Neural crest cell (in vitro differentiated cells): ENCODE results near the gene CYP4F3. TPM values are rescaled to one million over a fixed set of nuclear protein-coding genes. Genes with fewer than 3 reads are reported as not detected.
"Not testable (repeated sequence)": the region's sequence is repeated elsewhere in the genome, so short reads cannot be mapped to it uniquely, and the experiment has no call there.

Source experiments
- DNase-seq: peaks from one replicate; pipeline ENCODE4 v3.0.0; 2021; ENCODE audit warnings: low read depth, mixed read lengths, low spot score
- H3K27ac Mint-ChIP-seq: one replicate; pipeline ENCODE4 v1.8.0; 2021; ENCODE audit warnings: mild to moderate bottlenecking, mixed read lengths; ENCODE audit not compliant: unreplicated experiment
- H3K27me3 Mint-ChIP-seq: 2 replicates; pipeline ENCODE4 v1.8.0; 2021; ENCODE audit warnings: low read depth, mild to moderate bottlenecking, mixed read lengths
- H3K36me3 Mint-ChIP-seq: 2 replicates; pipeline ENCODE4 v1.8.0; 2021; ENCODE audit warnings: low read depth, mild to moderate bottlenecking, mixed read lengths
- H3K4me1 Mint-ChIP-seq: 2 replicates; pipeline ENCODE4 v1.8.0; 2021; ENCODE audit warnings: mixed read lengths
- H3K4me3 Mint-ChIP-seq: one replicate; pipeline ENCODE4 v1.8.0; 2021; ENCODE audit warnings: mild to moderate bottlenecking, mixed read lengths
- H3K9me3 Mint-ChIP-seq: 2 replicates; pipeline ENCODE4 v1.8.0; 2021; ENCODE audit warnings: mixed read lengths
- total RNA-seq: library from RNA; stranded (reverse); gene quantifications from 2 replicates; pipeline ENCODE4 v1.2.1, GENCODE V29; 2021
- TF ChIP-seq, protein P1 (sequence below): fragments of 200-600 bp; sonication (generic); conservative IDR thresholded peaks from 2 replicates; pipeline ENCODE4 v1.5.0; 2021; ENCODE audit warnings: antibody characterized with exemption, mild to moderate bottlenecking

Gene CYP4F3
- total RNA-seq, 1 donor from 2014 or later, result not detected

DNA sequence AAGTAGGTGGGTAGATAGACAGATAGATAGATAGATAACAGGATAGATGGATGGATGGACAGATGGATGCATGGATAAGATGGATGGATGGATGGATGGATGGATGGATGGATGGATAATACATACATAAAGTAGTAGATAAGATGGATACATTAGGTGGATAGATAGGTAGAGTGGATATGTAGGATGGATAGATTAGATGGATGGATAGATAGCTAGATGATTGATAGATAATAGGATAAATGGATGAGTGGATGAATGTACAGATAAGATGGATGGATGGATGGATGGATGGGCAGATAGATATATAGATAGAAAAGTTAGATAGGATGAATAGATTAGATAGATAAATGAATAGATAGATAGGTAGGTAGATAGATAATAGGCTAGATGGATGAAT, 2.1 kb downstream of the CYP4F3 start:
- no peaks in the 10 kb centered on the region for H3K4me1 Mint-ChIP-seq
- H3K27ac Mint-ChIP-seq, result no peak overlapping the region
- peaks cover 10% of the 10 kb centered on the region for H3K36me3 Mint-ChIP-seq
- H3K9me3 Mint-ChIP-seq, result peaks cover 28% of the 10 kb centered on the region
- H3K27me3 Mint-ChIP-seq, result no peaks in the 10 kb centered on the region
- TF ChIP-seq, protein P1, sequence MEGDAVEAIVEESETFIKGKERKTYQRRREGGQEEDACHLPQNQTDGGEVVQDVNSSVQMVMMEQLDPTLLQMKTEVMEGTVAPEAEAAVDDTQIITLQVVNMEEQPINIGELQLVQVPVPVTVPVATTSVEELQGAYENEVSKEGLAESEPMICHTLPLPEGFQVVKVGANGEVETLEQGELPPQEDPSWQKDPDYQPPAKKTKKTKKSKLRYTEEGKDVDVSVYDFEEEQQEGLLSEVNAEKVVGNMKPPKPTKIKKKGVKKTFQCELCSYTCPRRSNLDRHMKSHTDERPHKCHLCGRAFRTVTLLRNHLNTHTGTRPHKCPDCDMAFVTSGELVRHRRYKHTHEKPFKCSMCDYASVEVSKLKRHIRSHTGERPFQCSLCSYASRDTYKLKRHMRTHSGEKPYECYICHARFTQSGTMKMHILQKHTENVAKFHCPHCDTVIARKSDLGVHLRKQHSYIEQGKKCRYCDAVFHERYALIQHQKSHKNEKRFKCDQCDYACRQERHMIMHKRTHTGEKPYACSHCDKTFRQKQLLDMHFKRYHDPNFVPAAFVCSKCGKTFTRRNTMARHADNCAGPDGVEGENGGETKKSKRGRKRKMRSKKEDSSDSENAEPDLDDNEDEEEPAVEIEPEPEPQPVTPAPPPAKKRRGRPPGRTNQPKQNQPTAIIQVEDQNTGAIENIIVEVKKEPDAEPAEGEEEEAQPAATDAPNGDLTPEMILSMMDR, result no peak
- H3K4me3 Mint-ChIP-seq, result no peak overlapping the region
- no peak for DNase-seq

- peaks cover 10% of the 10 kb centered on the region for H3K36me3 Mint-ChIP-seq
- DNase-seq, result no peak
- peaks cover 29% of the 10 kb centered on the region for H3K9me3 Mint-ChIP-seq
- H3K4me1 Mint-ChIP-seq, result no peaks in the 10 kb centered on the region
- no peak overlapping the region for H3K27ac Mint-ChIP-seq
- no peaks in the 10 kb centered on the region for H3K27me3 Mint-ChIP-seq
- TF ChIP-seq, protein P1, result no peak
- no peak overlapping the region for H3K4me3 Mint-ChIP-seq
Measured at GRCh38 chr19:15643387-15643786, 2.7 kb downstream of the CYP4F3 start.

DNA sequence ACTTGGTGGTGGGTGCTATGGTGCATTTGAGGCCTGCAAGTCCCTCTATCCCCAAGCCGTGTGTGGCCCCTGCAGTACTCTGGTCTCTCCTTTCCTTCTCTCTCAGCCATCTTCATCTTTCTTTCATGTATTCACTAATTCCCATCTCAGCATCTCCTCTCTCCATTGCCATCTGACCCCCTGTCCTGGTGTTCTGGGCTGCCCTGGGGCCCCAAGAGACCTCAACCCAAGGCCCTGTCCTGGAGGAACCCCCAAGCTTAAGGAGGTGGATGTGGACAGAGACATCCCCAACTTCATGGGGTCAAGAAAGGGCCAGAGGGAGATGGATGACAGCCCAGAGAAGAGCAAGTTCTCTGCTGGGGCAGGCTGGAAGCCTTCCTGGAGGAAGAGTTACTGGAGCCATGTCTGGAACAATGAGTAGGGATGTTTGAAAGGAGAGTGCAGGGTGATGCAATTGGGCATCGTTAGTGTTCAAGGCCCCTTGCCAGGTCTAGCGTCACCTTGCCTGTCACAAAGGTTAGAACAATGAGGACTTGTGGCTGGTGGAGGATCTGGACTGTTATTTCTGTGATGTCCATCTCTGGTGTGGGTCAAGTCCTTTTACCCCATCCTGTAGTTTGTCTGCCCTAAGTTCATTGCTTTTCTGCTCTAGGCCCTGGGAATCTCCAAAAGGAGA, 3.5 kb downstream of the CYP4F3 start:
- peaks cover 10% of the 10 kb centered on the region for H3K36me3 Mint-ChIP-seq
- H3K27ac Mint-ChIP-seq, result no peak overlapping the region
- H3K27me3 Mint-ChIP-seq, result no peaks in the 10 kb centered on the region
- TF ChIP-seq, protein P1, result no peak
- H3K4me1 Mint-ChIP-seq, result no peaks in the 10 kb centered on the region
- DNase-seq, result no peak
- no peak overlapping the region for H3K4me3 Mint-ChIP-seq
- peaks cover 33% of the 10 kb centered on the region for H3K9me3 Mint-ChIP-seq

DNA sequence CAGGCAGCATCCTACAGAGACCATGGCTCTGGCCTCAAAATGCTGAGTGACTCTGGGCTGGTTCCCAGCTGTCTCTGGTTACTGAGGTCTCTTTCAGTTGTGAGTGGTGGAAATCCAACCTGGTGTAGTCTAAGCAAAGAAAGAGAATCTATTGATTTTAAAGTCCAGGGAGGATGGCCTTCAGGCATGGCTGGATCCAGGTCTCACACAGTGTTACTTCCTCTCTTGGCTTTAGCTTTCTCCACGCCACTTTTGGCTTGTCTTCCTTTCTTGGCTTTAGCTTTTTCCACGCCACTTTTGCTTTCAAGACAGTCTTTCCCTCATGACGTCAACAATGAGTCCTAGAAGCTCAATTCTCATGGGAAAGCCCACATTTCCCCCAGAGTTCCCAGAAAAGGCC, 4.1 kb downstream of the CYP4F3 start:
- Mint-ChIP-seq H3K27me3 (no peaks in the 10 kb centered on the region), H3K36me3 (peaks cover 10% of the 10 kb centered on the region), H3K4me1 (no peaks in the 10 kb centered on the region), H3K9me3 (peaks cover 36% of the 10 kb centered on the region), H3K4me3 (no peak overlapping the region), H3K27ac (no peak overlapping the region)
- DNase-seq, result no peak
- TF ChIP-seq, protein P1, result no peak

DNA sequence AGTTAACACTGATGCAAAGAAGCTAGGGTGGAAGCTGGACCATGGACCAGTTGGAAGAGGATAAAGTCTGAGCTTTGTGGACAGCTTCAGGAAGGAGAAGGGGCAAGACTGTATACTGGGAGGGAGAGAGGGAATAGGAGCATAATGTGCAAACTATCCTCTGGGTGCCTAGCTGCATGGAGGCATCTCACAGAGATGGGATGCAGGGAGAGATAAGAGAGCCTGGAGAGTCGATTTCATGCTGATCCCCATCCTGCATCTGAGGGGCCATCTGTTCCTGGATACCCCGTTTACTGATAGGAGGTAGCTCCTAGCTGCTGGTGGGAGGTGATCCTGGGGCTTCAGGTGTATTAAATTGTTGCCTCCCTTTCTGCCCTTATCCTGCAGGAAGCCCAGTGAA, 8.8 kb downstream of the CYP4F3 start:
- TF ChIP-seq, protein P1, result no peak
- Mint-ChIP-seq H3K27me3 (no peaks in the 10 kb centered on the region), H3K36me3 (peaks cover 4% of the 10 kb centered on the region), H3K27ac (no peak overlapping the region), H3K4me3 (no peak overlapping the region), H3K4me1 (no peaks in the 10 kb centered on the region), H3K9me3 (peaks cover 36% of the 10 kb centered on the region)
- no peak for DNase-seq

- H3K9me3 Mint-ChIP-seq, result peaks cover 35% of the 10 kb centered on the region
- not testable (repeated sequence) for H3K36me3 Mint-ChIP-seq
Measured at GRCh38 chr19:15650123-15650522, 9.4 kb downstream of the CYP4F3 start.

More at GRCh38 chr19:15650123-15650522, 9.4 kb downstream of the CYP4F3 start:
- not testable (repeated sequence) for H3K27me3 Mint-ChIP-seq, H3K4me1 Mint-ChIP-seq, H3K4me3 Mint-ChIP-seq, DNase-seq, H3K27ac Mint-ChIP-seq
